ENCODE results near the gene DEDD. TPM values are rescaled to one million over a fixed set of nuclear protein-coding genes. Genes with fewer than 3 reads are reported as not detected.

DEDD gene
- total RNA-seq, 4 donors from 2014 or later = 27.5 to 34.6 (median 31.1) TPM

- TF ChIP-seq POLR2A (IDR thresholded peaks at IDR 0.05) = no peak
- TF ChIP-seq CTCF (IDR thresholded peaks at IDR 0.05) = no peak
- Histone ChIP-seq H3K27me3 (no peaks in the 10 kb centered on the region), H3K4me1 (peaks cover 8 to 28% of the 10 kb centered on the region in 2 donors), H3K4me3 (replicated peaks in 1 of 3) (no peak overlapping the region), H3K36me3 (peaks cover 33 to 44% of the 10 kb centered on the region in 2 donors), H3K9me3 (no peaks in the 10 kb centered on the region), H3K27ac (peak overlapping the region in 2 of 3 donors; percentile 12 to 49)
- WGBS, 2 donors = 96 to 97% methylated on average over 11 of the region's 11 CpGs
- intact Hi-C loops (cut with DNase I) = loop anchor here (10.0 kb wide), 1 partner anchor 51 kb away; the partner anchor contains the start of genes APOA2 and TOMM40L
- DNase-seq = no peak
Measured at GRCh38 chr1:161173711-161174110, 41.2 kb upstream of the DEDD start.

- Histone ChIP-seq H3K36me3 (peaks cover 33 to 44% of the 10 kb centered on the region in 2 donors), H3K27me3 (no peaks in the 10 kb centered on the region), H3K9me3 (no peaks in the 10 kb centered on the region), H3K27ac (peak overlapping the region in 2 of 3 donors; percentile 12 to 49), H3K4me1 (peaks cover 8 to 25% of the 10 kb centered on the region in 2 donors), H3K4me3 (replicated peaks in 1 of 3) (no peak overlapping the region)
- DNase-seq = peak in 1 of 2 donors; percentile 32
- WGBS, 2 donors = 51 to 77% methylated on average over 4 of the region's 4 CpGs
- intact Hi-C loops (cut with DNase I) = loop anchor here (10.0 kb wide), 1 partner anchor 52 kb away; the partner anchor contains the start of genes APOA2 and TOMM40L
- TF ChIP-seq POLR2A (IDR thresholded peaks at IDR 0.05) (no peak), CTCF (IDR thresholded peaks at IDR 0.05) (no peak)
Measured at GRCh38 chr1:161172776-161173376, 40.4 kb upstream of the DEDD start.

GRCh38 chr1:161172349-161172748, 39.9 kb upstream of the DEDD start:
- Histone ChIP-seq H3K9me3 (no peaks in the 10 kb centered on the region), H3K4me3 (replicated peaks in 1 of 3) (no peak overlapping the region), H3K27me3 (no peaks in the 10 kb centered on the region), H3K4me1 (peaks cover 8 to 22% of the 10 kb centered on the region in 2 donors), H3K36me3 (peaks cover 33 to 44% of the 10 kb centered on the region in 2 donors), H3K27ac (peak overlapping the region in 1 of 3 donors; percentile 30)
- 82 to 89% methylated on average over 1 of the region's 1 CpG for WGBS, 2 donors
- DNase-seq = no peak
- TF ChIP-seq CTCF (IDR thresholded peaks at IDR 0.05) = no peak
- TF ChIP-seq POLR2A (IDR thresholded peaks at IDR 0.05) = no peak
- intact Hi-C loops (cut with DNase I) = loop anchor here (10.0 kb wide), 1 partner anchor 52 kb away; the partner anchor contains the start of genes APOA2 and TOMM40L

GRCh38 chr1:161171696-161172095, 39.2 kb upstream of the DEDD start:
- TF ChIP-seq POLR2A (IDR thresholded peaks at IDR 0.05) (no peak), CTCF (IDR thresholded peaks at IDR 0.05) (no peak)
- DNase-seq = no peak
- WGBS, 2 donors = 89 to 90% methylated on average over 12 of the region's 12 CpGs
- Histone ChIP-seq H3K36me3 (peaks cover 33 to 44% of the 10 kb centered on the region in 2 donors), H3K4me3 (replicated peaks in 1 of 3) (no peak overlapping the region), H3K9me3 (no peaks in the 10 kb centered on the region), H3K27me3 (no peaks in the 10 kb centered on the region), H3K27ac (peak overlapping the region in 1 of 3 donors; percentile 10), H3K4me1 (peaks cover 14 to 28% of the 10 kb centered on the region in 2 donors)
- intact Hi-C loops (cut with DNase I) = loop anchor here (10.0 kb wide), 1 partner anchor 53 kb away; the partner anchor contains the start of genes APOA2 and TOMM40L

- Histone ChIP-seq H3K9me3 (no peaks in the 10 kb centered on the region), H3K36me3 (peaks cover 33 to 44% of the 10 kb centered on the region in 2 donors), H3K27me3 (no peaks in the 10 kb centered on the region), H3K27ac (no peak overlapping the region), H3K4me1 (peaks cover 10 to 23% of the 10 kb centered on the region in 2 donors), H3K4me3 (replicated peaks in 1 of 3) (no peak overlapping the region)
- WGBS, 2 donors = 61 to 79% methylated on average over 5 of the region's 5 CpGs
- DNase-seq = no peak
- intact Hi-C loops (cut with DNase I) = loop anchor here (10.0 kb wide), 1 partner anchor 54 kb away; the partner anchor contains the start of genes APOA2 and TOMM40L
- no peak for TF ChIP-seq CTCF (IDR thresholded peaks at IDR 0.05)
- no peak for TF ChIP-seq POLR2A (IDR thresholded peaks at IDR 0.05)
Measured at GRCh38 chr1:161171191-161171590, 38.7 kb upstream of the DEDD start.
